NCI-H748 treated with DMSO at 0.1 percent for 48 hours (cell line): ENCODE measurements around the gene LAMB1.
"Not testable (repeated sequence)": the region's sequence is repeated elsewhere in the genome, so short reads cannot be mapped to it uniquely, and the experiment has no call there.

Experiments used
- DNase-seq: peaks from one replicate; lab custom pipeline; 2025; lab: John Stamatoyannopoulos, UW

LAMB1 gene

GRCh38 chr7:107917763-107918651, 85.0 kb downstream of the LAMB1 start:
- no peak for DNase-seq

GRCh38 chr7:107915541-107915940, 87.4 kb downstream of the LAMB1 start:
- no peak for DNase-seq

GRCh38 chr7:107914831-107915230, 88.1 kb downstream of the LAMB1 start:
- DNase-seq: no peak

GRCh38 chr7:107913851-107914250, 89.1 kb downstream of the LAMB1 start:
- no peak for DNase-seq

GRCh38 chr7:107911981-107912380, 91.0 kb downstream of the LAMB1 start:
- DNase-seq: no peak

- DNase-seq: no peak
Observed at GRCh38 chr7:107909445-107909844, 93.5 kb downstream of the LAMB1 start.

- no peak for DNase-seq
Observed at GRCh38 chr7:107907790-107908189, 95.2 kb downstream of the LAMB1 start.

GRCh38 chr7:107902381-107902780, 100.6 kb downstream of the LAMB1 start:
- DNase-seq: no peak

GRCh38 chr7:107900496-107901015, 102.4 kb downstream of the LAMB1 start:
- DNase-seq: no peak

GRCh38 chr7:107898997-107899594, 103.9 kb downstream of the LAMB1 start:
- no peak for DNase-seq

- not testable (repeated sequence) for DNase-seq
Observed at GRCh38 chr7:107892367-107892741, 110.6 kb downstream of the LAMB1 start.

- no peak for DNase-seq
Observed at GRCh38 chr7:107891636-107892366, 111.2 kb downstream of the LAMB1 start.

- peak; percentile 74 for DNase-seq
Observed at GRCh38 chr7:107890962-107891635, 111.9 kb downstream of the LAMB1 start, which contains the start of gene DLD. Gene DLD (plus strand): TSS chr7:107891183. CDS start chr7:107891251, 68 bp downstream.

- no peak for DNase-seq
Observed at GRCh38 chr7:107890493-107890961, 112.4 kb downstream of the LAMB1 start.

GRCh38 chr7:107889992-107890391, 113.0 kb downstream of the LAMB1 start:
- no peak for DNase-seq

- DNase-seq: not testable (repeated sequence)
Observed at GRCh38 chr7:107887827-107888226, 115.1 kb downstream of the LAMB1 start.

GRCh38 chr7:107884066-107884818, 118.7 kb downstream of the LAMB1 start:
- DNase-seq: no peak

- no peak for DNase-seq
Observed at GRCh38 chr7:107882766-107883165, 120.2 kb downstream of the LAMB1 start.

- peak; percentile 43 for DNase-seq
Observed at GRCh38 chr7:107879400-107880035, 123.4 kb downstream of the LAMB1 start.

- no peak for DNase-seq
Observed at GRCh38 chr7:107878636-107879035, 124.3 kb downstream of the LAMB1 start.
